Measurements from ENCODE around the gene EVI5. TPM values are rescaled to one million over a fixed set of nuclear protein-coding genes. Genes with fewer than 3 reads are reported as not detected.

EVI5 gene
- total RNA-seq, 1 donor from 2014 or later: 80.4 TPM

DNA sequence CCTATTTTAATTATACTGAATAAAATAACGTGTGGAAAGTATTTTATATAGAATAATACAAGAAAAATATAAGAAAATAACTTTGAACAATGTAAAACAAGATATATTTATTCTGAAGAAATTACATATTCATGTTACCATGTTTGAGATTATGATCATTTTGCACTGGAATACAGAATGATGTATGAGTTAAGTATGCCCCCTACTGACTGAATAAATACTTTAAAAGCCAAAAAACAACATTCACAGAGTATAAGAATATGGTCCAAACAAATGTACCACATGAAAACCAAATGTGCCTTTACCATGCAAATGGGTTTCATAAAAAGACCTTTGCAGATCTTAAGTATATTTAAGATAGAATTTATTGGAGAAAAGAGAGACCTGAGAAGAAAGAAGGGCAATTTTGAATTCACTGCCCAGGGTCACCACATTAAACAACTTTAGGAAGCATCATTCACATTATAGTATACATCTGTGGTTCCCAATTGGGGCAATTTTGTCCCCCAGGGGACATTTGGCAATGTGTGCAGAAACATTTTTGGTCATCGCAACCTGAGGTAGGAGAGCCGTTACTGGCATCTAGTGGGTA lies 161.6 kb downstream of the EVI5 start:
- Histone ChIP-seq H4K20me1 (ENCODE audit: insufficient read depth, low read length) (no peaks in the 10 kb centered on the region), H3K36me3 (ENCODE audit: insufficient read depth, low read length) (no peaks in the 10 kb centered on the region)
- FAIRE-seq: no peak

GRCh38 chr1:92619466-92620189 lies 165.3 kb downstream of the EVI5 start:
- peaks cover 43% of the 10 kb centered on the region for H3K36me3 Mint-ChIP-seq (ENCODE audit: low read depth, unreplicated experiment)
- no peaks in the 10 kb centered on the region for H3K27me3 ChIP-seq (ENCODE audit: insufficient read depth, low read length)

More for the DNA sequence above, 161.6 kb downstream of the EVI5 start:
- Histone ChIP-seq H3K9ac (ENCODE audit: low read length) (no peak overlapping the region), H3K4me2 (ENCODE audit: low read length) (no peak overlapping the region), H3K9me3 (ENCODE audit: insufficient read depth, low read depth, low read length) (no peaks in the 10 kb centered on the region), H3K79me2 (ENCODE audit: insufficient read depth, low read length) (no peaks in the 10 kb centered on the region), H3K27ac (ENCODE audit: low read depth, low read length) (no peak overlapping the region), H3K4me3 (ENCODE audit: insufficient read depth, low read depth, low read length) (no peak overlapping the region), H3K27me3 (ENCODE audit: insufficient read depth, low read length) (no peaks in the 10 kb centered on the region), H3K4me1 (ENCODE audit: insufficient read depth, low read length) (no peaks in the 10 kb centered on the region), H2AFZ (ENCODE audit: low read depth, low read length) (no peak overlapping the region)
- Mint-ChIP-seq H3K27me3 (ENCODE audit: low read depth, unreplicated experiment) (no peaks in the 10 kb centered on the region), H3K36me3 (ENCODE audit: low read depth, unreplicated experiment) (peaks cover 14% of the 10 kb centered on the region), H3K4me3 (ENCODE audit: unreplicated experiment) (no peak overlapping the region), H3K9me3 (ENCODE audit: unreplicated experiment) (no peaks in the 10 kb centered on the region), H3K27ac (ENCODE audit: unreplicated experiment) (no peak overlapping the region), H3K4me1 (ENCODE audit: low read depth, unreplicated experiment) (no peaks in the 10 kb centered on the region)
- no peak for TF ChIP-seq EZH2 (IDR thresholded peaks at IDR 0.05; ENCODE audit: insufficient read depth, low read length)
- TF ChIP-seq, protein P1, sequence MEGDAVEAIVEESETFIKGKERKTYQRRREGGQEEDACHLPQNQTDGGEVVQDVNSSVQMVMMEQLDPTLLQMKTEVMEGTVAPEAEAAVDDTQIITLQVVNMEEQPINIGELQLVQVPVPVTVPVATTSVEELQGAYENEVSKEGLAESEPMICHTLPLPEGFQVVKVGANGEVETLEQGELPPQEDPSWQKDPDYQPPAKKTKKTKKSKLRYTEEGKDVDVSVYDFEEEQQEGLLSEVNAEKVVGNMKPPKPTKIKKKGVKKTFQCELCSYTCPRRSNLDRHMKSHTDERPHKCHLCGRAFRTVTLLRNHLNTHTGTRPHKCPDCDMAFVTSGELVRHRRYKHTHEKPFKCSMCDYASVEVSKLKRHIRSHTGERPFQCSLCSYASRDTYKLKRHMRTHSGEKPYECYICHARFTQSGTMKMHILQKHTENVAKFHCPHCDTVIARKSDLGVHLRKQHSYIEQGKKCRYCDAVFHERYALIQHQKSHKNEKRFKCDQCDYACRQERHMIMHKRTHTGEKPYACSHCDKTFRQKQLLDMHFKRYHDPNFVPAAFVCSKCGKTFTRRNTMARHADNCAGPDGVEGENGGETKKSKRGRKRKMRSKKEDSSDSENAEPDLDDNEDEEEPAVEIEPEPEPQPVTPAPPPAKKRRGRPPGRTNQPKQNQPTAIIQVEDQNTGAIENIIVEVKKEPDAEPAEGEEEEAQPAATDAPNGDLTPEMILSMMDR (IDR thresholded peaks at IDR 0.05; ENCODE audit: insufficient read depth, low read depth, low read length): peak; percentile 13
- peak; percentile 3 for DNase-seq (ENCODE audit: low read depth)

More at GRCh38 chr1:92619466-92620189, 165.3 kb downstream of the EVI5 start:
- H3K4me3 Mint-ChIP-seq (ENCODE audit: unreplicated experiment): no peak overlapping the region
- FAIRE-seq (no peak), DNase-seq (ENCODE audit: low read depth) (no peak)
- H3K4me1 ChIP-seq (ENCODE audit: insufficient read depth, low read length): no peaks in the 10 kb centered on the region
- H3K27ac Mint-ChIP-seq (ENCODE audit: unreplicated experiment): no peak overlapping the region
- no peaks in the 10 kb centered on the region for H3K27me3 Mint-ChIP-seq (ENCODE audit: low read depth, unreplicated experiment)
- H2AFZ ChIP-seq (ENCODE audit: low read depth, low read length): no peak overlapping the region
- no peak overlapping the region for H3K4me2 ChIP-seq (ENCODE audit: low read length)
- H3K9me3 Mint-ChIP-seq (ENCODE audit: unreplicated experiment): peaks cover 4% of the 10 kb centered on the region
- no peaks in the 10 kb centered on the region for H3K36me3 ChIP-seq (ENCODE audit: insufficient read depth, low read length)
- no peak overlapping the region for H3K9ac ChIP-seq (ENCODE audit: low read length)
- H3K27ac ChIP-seq (ENCODE audit: low read depth, low read length): no peak overlapping the region
- no peaks in the 10 kb centered on the region for H3K79me2 ChIP-seq (ENCODE audit: insufficient read depth, low read length)
- H3K4me3 ChIP-seq (ENCODE audit: insufficient read depth, low read depth, low read length): no peak overlapping the region
- TF ChIP-seq EZH2 (IDR thresholded peaks at IDR 0.05; ENCODE audit: insufficient read depth, low read length): no peak
- TF ChIP-seq, protein P1 (IDR thresholded peaks at IDR 0.05; ENCODE audit: insufficient read depth, low read depth, low read length): no peak
- no peaks in the 10 kb centered on the region for H3K9me3 ChIP-seq (ENCODE audit: insufficient read depth, low read depth, low read length)
- H4K20me1 ChIP-seq (ENCODE audit: insufficient read depth, low read length): no peaks in the 10 kb centered on the region
- no peaks in the 10 kb centered on the region for H3K4me1 Mint-ChIP-seq (ENCODE audit: low read depth, unreplicated experiment)
